Measurements from ENCODE around the gene TNFRSF25. TPM values are rescaled to one million over a fixed set of nuclear protein-coding genes. Genes with fewer than 3 reads are reported as not detected.
"Not testable (repeated sequence)": the region's sequence is repeated elsewhere in the genome, so short reads cannot be mapped to it uniquely, and the experiment has no call there.

TNFRSF25 gene
- total RNA-seq, 1 experiment from 2014 or later, result not detected

- H3K36me3 ChIP-seq (ENCODE audit: insufficient read depth, low read length), result no peaks in the 10 kb centered on the region
- H3K4me2 ChIP-seq (ENCODE audit: low read depth, low read length, poor library complexity, severe bottlenecking), result no peak overlapping the region
- H4K20me1 ChIP-seq (ENCODE audit: insufficient read depth, low read depth, low read length), result no peaks in the 10 kb centered on the region
- no peaks in the 10 kb centered on the region for H3K4me1 ChIP-seq (ENCODE audit: low read length)
- H3K27ac ChIP-seq (ENCODE audit: low read length), result no peak overlapping the region
- no peak overlapping the region for H3K9ac ChIP-seq (ENCODE audit: low read length)
- H3K27me3 ChIP-seq (ENCODE audit: low read length), result no peaks in the 10 kb centered on the region
- H2AFZ ChIP-seq (ENCODE audit: low read length), result no peak overlapping the region
- H3K9me2 ChIP-seq (replicated peaks; ENCODE audit: insufficient read depth, low read length), result no peaks in the 10 kb centered on the region
- H3K4me3 ChIP-seq (ENCODE audit: low read length), result no peak overlapping the region
- no peaks in the 10 kb centered on the region for H3K79me2 ChIP-seq (ENCODE audit: low read length)
- no peak for DNase-seq
- no peaks in the 10 kb centered on the region for H3K9me3 ChIP-seq (ENCODE audit: low read length)
Observed at GRCh38 chr1:6459850-6460265, 6.1 kb downstream of the TNFRSF25 start.

GRCh38 chr1:6456800-6457466 lies 9.0 kb downstream of the TNFRSF25 start:
- Histone ChIP-seq H3K9me2 (replicated peaks; ENCODE audit: insufficient read depth, low read length) (no peaks in the 10 kb centered on the region), H3K4me1 (ENCODE audit: low read length) (no peaks in the 10 kb centered on the region), H3K27me3 (ENCODE audit: low read length) (no peaks in the 10 kb centered on the region), H3K4me2 (ENCODE audit: low read depth, low read length, poor library complexity, severe bottlenecking) (no peak overlapping the region), H2AFZ (ENCODE audit: low read length) (no peak overlapping the region), H3K79me2 (ENCODE audit: low read length) (no peaks in the 10 kb centered on the region), H4K20me1 (ENCODE audit: insufficient read depth, low read depth, low read length) (no peaks in the 10 kb centered on the region), H3K9ac (ENCODE audit: low read length) (no peak overlapping the region), H3K27ac (ENCODE audit: low read length) (no peak overlapping the region), H3K36me3 (ENCODE audit: insufficient read depth, low read length) (no peaks in the 10 kb centered on the region), H3K9me3 (ENCODE audit: low read length) (no peaks in the 10 kb centered on the region), H3K4me3 (ENCODE audit: low read length) (no peak overlapping the region)
- DNase-seq, result no peak

GRCh38 chr1:6455752-6456520 lies 10.0 kb downstream of the TNFRSF25 start:
- not testable (repeated sequence) for H3K27me3 ChIP-seq (ENCODE audit: low read length)

GRCh38 chr1:6454856-6455751 lies 10.9 kb downstream of the TNFRSF25 start:
- Histone ChIP-seq H3K4me3 (ENCODE audit: low read length) (no peak overlapping the region), H3K36me3 (ENCODE audit: insufficient read depth, low read length) (no peaks in the 10 kb centered on the region), H3K9me2 (replicated peaks; ENCODE audit: insufficient read depth, low read length) (no peaks in the 10 kb centered on the region), H3K9ac (ENCODE audit: low read length) (no peak overlapping the region), H4K20me1 (ENCODE audit: insufficient read depth, low read depth, low read length) (no peaks in the 10 kb centered on the region), H3K4me2 (ENCODE audit: low read depth, low read length, poor library complexity, severe bottlenecking) (no peak overlapping the region), H3K27ac (ENCODE audit: low read length) (no peak overlapping the region), H2AFZ (ENCODE audit: low read length) (no peak overlapping the region), H3K9me3 (ENCODE audit: low read length) (no peaks in the 10 kb centered on the region), H3K4me1 (ENCODE audit: low read length) (no peaks in the 10 kb centered on the region), H3K27me3 (ENCODE audit: low read length) (no peaks in the 10 kb centered on the region), H3K79me2 (ENCODE audit: low read length) (no peaks in the 10 kb centered on the region)
- no peak for DNase-seq

More at GRCh38 chr1:6455752-6456520, 10.0 kb downstream of the TNFRSF25 start:
- not testable (repeated sequence) for H3K36me3 ChIP-seq (ENCODE audit: insufficient read depth, low read length); H3K79me2 ChIP-seq (ENCODE audit: low read length); H3K9me3 ChIP-seq (ENCODE audit: low read length); DNase-seq; H3K27ac ChIP-seq (ENCODE audit: low read length); H3K4me2 ChIP-seq (ENCODE audit: low read depth, low read length, poor library complexity, severe bottlenecking); H3K9me2 ChIP-seq (replicated peaks; ENCODE audit: insufficient read depth, low read length); H3K4me3 ChIP-seq (ENCODE audit: low read length); H2AFZ ChIP-seq (ENCODE audit: low read length); H3K4me1 ChIP-seq (ENCODE audit: low read length); H4K20me1 ChIP-seq (ENCODE audit: insufficient read depth, low read depth, low read length); H3K9ac ChIP-seq (ENCODE audit: low read length)

GRCh38 chr1:6453895-6454855 lies 11.8 kb downstream of the TNFRSF25 start:
- H4K20me1 ChIP-seq (ENCODE audit: insufficient read depth, low read depth, low read length); H3K9me2 ChIP-seq (replicated peaks; ENCODE audit: insufficient read depth, low read length); H3K4me2 ChIP-seq (ENCODE audit: low read depth, low read length, poor library complexity, severe bottlenecking); H3K4me1 ChIP-seq (ENCODE audit: low read length); H3K27me3 ChIP-seq (ENCODE audit: low read length); H2AFZ ChIP-seq (ENCODE audit: low read length); H3K27ac ChIP-seq (ENCODE audit: low read length); H3K4me3 ChIP-seq (ENCODE audit: low read length); H3K79me2 ChIP-seq (ENCODE audit: low read length); H3K9me3 ChIP-seq (ENCODE audit: low read length); H3K9ac ChIP-seq (ENCODE audit: low read length); DNase-seq; H3K36me3 ChIP-seq (ENCODE audit: insufficient read depth, low read length): not testable (repeated sequence)

- Histone ChIP-seq H3K27me3 (ENCODE audit: low read length) (no peaks in the 10 kb centered on the region), H3K4me2 (ENCODE audit: low read depth, low read length, poor library complexity, severe bottlenecking) (no peak overlapping the region)
- no peak for DNase-seq
Observed at GRCh38 chr1:6450943-6451373, 15.0 kb downstream of the TNFRSF25 start.

GRCh38 chr1:6450486-6450885 lies 15.5 kb downstream of the TNFRSF25 start:
- not testable (repeated sequence) for H4K20me1 ChIP-seq (ENCODE audit: insufficient read depth, low read depth, low read length); H3K9me2 ChIP-seq (replicated peaks; ENCODE audit: insufficient read depth, low read length); H3K36me3 ChIP-seq (ENCODE audit: insufficient read depth, low read length); H3K79me2 ChIP-seq (ENCODE audit: low read length); H3K27me3 ChIP-seq (ENCODE audit: low read length); H2AFZ ChIP-seq (ENCODE audit: low read length); H3K27ac ChIP-seq (ENCODE audit: low read length); H3K4me2 ChIP-seq (ENCODE audit: low read depth, low read length, poor library complexity, severe bottlenecking); DNase-seq; H3K4me3 ChIP-seq (ENCODE audit: low read length); H3K9me3 ChIP-seq (ENCODE audit: low read length); H3K9ac ChIP-seq (ENCODE audit: low read length)
- peaks cover 13% of the 10 kb centered on the region for H3K4me1 ChIP-seq (ENCODE audit: low read length)

More at GRCh38 chr1:6450943-6451373, 15.0 kb downstream of the TNFRSF25 start:
- Histone ChIP-seq H4K20me1 (ENCODE audit: insufficient read depth, low read depth, low read length) (no peaks in the 10 kb centered on the region; the same call in 1 of the 2 replicates), H3K9ac (ENCODE audit: low read length) (no peak overlapping the region), H2AFZ (ENCODE audit: low read length) (no peak overlapping the region), H3K79me2 (ENCODE audit: low read length) (no peaks in the 10 kb centered on the region), H3K36me3 (ENCODE audit: insufficient read depth, low read length) (no peaks in the 10 kb centered on the region), H3K9me2 (replicated peaks; ENCODE audit: insufficient read depth, low read length) (no peaks in the 10 kb centered on the region), H3K9me3 (ENCODE audit: low read length) (no peaks in the 10 kb centered on the region), H3K27ac (ENCODE audit: low read length) (no peak overlapping the region), H3K4me3 (ENCODE audit: low read length) (no peak overlapping the region), H3K4me1 (ENCODE audit: low read length) (peaks cover 13% of the 10 kb centered on the region)

All from Karpas-422 (cell line).